Parathyroid adenoma (tissue), 2 donors: ENCODE measurements around the gene ZBTB45.

Experiments
- H2AFZ ChIP-seq: fragments of 300-600 bp; sonication (generic); one replicate; pipeline ENCODE4 v1.7.0; 2017; ENCODE audit warnings: antibody characterized with exemption, mild to moderate bottlenecking
- H3K27ac ChIP-seq: fragments of 300-600 bp; sonication (generic); one replicate; pipeline ENCODE4 v1.7.0; 2017
- H3K27me3 ChIP-seq: fragments of 300-600 bp; sonication (generic); one replicate; pipeline ENCODE4 v1.7.0; 2017; ENCODE audit warnings: low read length; ENCODE audit not compliant: control insufficient read depth, insufficient read depth
- H3K36me3 ChIP-seq: fragments of 300-600 bp; sonication (generic); one replicate; pipeline ENCODE4 v1.7.0; 2017; ENCODE audit warnings: low read length; ENCODE audit not compliant: control insufficient read depth, insufficient read depth
- H3K4me1 ChIP-seq: fragments of 300-600 bp; sonication (generic); one replicate; pipeline ENCODE4 v1.7.0; 2017; ENCODE audit warnings: control low read depth
- H3K4me2 ChIP-seq: fragments of 300-600 bp; sonication (generic); one replicate; pipeline ENCODE4 v1.7.0; 2017; ENCODE audit warnings: low read length
- H3K4me3 ChIP-seq: fragments of 300-600 bp; sonication (generic); one replicate; pipeline ENCODE4 v1.7.0; 2017; ENCODE audit warnings: low read depth, low read length
- H3K79me2 ChIP-seq: fragments of 300-600 bp; sonication (generic); one replicate; pipeline ENCODE4 v1.7.0; 2017; ENCODE audit warnings: control low read depth
- H3K9ac ChIP-seq: fragments of 300-600 bp; sonication (generic); one replicate; pipeline ENCODE4 v1.7.0; 2017; ENCODE audit warnings: mild to moderate bottlenecking
- H3K9me3 ChIP-seq: fragments of 300-600 bp; sonication (generic); one replicate; pipeline ENCODE4 v1.7.0; 2017; ENCODE audit warnings: low read length; ENCODE audit not compliant: control insufficient read depth
- TF ChIP-seq, protein P1 (sequence below): fragments of 300-600 bp; sonication (generic); IDR thresholded peaks from one replicate; pipeline ENCODE4 v1.7.0; 2017; ENCODE audit warnings: antibody characterized with exemption, mild to moderate bottlenecking
- donor health status: primary hyperparathyroidism.

The ZBTB45 gene

GRCh38 chr19:58554494-58555368, 35.1 kb upstream of the ZBTB45 start, which contains the start of gene CHMP2A:
Gene CHMP2A, minus strand, starts transcription at chr19:58555105. Its CDS starts 893 bp downstream, at chr19:58554212.
- H2AFZ ChIP-seq = peak within 1 kb of the TSS; percentile 78
- no peaks in the 10 kb centered on the region for H3K27me3 ChIP-seq
- H3K4me3 ChIP-seq = peak within 1 kb of the TSS; percentile 81
- peaks cover 42% of the 10 kb centered on the region for H3K79me2 ChIP-seq
- TF ChIP-seq, protein P1, sequence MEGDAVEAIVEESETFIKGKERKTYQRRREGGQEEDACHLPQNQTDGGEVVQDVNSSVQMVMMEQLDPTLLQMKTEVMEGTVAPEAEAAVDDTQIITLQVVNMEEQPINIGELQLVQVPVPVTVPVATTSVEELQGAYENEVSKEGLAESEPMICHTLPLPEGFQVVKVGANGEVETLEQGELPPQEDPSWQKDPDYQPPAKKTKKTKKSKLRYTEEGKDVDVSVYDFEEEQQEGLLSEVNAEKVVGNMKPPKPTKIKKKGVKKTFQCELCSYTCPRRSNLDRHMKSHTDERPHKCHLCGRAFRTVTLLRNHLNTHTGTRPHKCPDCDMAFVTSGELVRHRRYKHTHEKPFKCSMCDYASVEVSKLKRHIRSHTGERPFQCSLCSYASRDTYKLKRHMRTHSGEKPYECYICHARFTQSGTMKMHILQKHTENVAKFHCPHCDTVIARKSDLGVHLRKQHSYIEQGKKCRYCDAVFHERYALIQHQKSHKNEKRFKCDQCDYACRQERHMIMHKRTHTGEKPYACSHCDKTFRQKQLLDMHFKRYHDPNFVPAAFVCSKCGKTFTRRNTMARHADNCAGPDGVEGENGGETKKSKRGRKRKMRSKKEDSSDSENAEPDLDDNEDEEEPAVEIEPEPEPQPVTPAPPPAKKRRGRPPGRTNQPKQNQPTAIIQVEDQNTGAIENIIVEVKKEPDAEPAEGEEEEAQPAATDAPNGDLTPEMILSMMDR = no peak
- peak within 1 kb of the TSS; percentile 95 for H3K27ac ChIP-seq
- peaks cover 25% of the 10 kb centered on the region for H3K4me1 ChIP-seq
- H3K9me3 ChIP-seq = no peaks in the 10 kb centered on the region
- peak within 1 kb of the TSS; percentile 82 for H3K4me2 ChIP-seq
- no peaks in the 10 kb centered on the region for H3K36me3 ChIP-seq
- peak within 1 kb of the TSS; percentile 85 for H3K9ac ChIP-seq

DNA sequence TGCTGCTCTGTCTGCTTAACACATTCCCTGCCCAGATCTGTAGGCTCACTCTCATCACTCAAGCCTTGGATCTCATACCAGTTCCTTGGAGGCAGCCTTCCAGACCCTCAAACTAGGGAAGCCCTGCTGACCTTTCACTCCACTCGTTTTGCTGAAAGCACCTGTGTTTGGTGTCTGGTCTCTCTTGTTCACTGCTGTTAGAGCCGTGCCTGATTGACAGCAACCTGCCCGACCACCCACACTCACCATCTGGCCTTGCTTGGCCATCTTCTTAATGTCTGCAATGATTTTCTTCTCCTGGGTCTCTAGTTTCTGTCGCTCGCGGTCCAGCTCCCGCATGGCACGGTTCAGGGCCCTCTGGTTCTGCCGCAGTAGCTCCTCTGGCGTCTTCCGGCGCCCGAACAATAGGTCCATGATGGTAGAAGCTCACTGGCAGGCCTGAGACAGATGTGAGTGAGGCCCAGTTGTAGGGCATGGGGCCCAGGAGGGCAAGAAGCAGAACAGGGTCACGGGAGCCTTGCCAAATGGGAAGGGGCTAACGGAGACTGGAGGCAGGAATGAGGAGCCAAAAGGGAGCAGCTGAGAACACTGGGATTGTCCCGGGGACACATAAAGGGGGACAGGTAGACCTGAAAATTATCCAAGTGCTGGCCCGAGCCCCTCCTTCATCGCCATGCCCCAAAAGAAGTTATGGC, 34.3 kb upstream of the ZBTB45 start:
- Histone ChIP-seq H2AFZ (peak overlapping the region; percentile 78), H3K4me3 (peak overlapping the region; percentile 81), H3K27me3 (no peaks in the 10 kb centered on the region), H3K27ac (peak overlapping the region; percentile 95), H3K36me3 (no peaks in the 10 kb centered on the region), H3K9me3 (no peaks in the 10 kb centered on the region), H3K79me2 (peaks cover 46% of the 10 kb centered on the region), H3K9ac (peak overlapping the region; percentile 85), H3K4me1 (peaks cover 23% of the 10 kb centered on the region), H3K4me2 (peak overlapping the region; percentile 82)
- TF ChIP-seq, protein P1 = no peak

GRCh38 chr19:58552655-58553054, 33.0 kb upstream of the ZBTB45 start:
- H3K27ac ChIP-seq = no peak overlapping the region
- peaks cover 47% of the 10 kb centered on the region for H3K79me2 ChIP-seq
- H3K36me3 ChIP-seq = no peaks in the 10 kb centered on the region

DNA sequence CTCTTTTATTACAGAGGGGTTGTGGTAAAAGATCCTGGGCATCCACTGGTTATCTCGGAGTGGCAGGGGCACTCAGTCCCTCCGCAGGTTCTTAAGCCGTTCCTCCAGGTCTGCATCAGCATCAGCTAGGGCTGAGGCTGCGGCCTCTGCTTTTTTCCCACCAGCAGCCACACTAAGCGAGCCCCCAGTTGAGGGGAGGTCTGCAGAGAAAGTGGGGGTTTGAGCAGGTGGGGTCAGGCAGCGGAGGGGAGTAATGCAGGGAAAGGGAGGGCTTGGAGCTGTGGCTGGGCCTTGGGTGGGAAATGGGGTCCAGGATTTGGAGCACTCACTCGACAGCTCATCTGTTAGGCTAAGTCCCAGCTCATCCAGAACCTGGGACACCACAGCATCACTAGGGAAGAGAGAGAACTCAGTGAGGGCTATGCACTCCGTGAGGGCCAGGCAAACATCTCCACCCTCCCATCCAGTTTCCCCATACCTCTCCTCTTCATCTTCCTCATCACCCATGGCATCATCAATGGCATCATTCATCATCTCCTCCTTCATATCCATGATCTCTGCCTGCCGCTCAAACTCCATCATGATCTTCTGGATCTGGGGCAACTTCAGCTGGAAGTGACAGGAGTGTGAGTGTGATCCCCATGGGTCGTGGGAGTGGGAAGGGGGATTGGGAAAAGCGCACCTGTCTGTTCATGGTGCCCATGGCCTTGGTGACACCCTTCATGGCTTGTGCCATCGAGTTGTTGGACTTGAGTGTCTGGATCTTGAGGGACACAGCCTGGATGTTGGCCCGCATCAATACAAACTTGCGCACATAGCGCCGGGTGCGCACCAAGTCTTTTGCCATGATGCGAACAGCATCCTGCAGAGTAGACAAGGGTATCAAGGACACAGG, 32.2 kb upstream of the ZBTB45 start:
- H3K4me3 ChIP-seq = no peak overlapping the region
- H3K79me2 ChIP-seq = peaks cover 45% of the 10 kb centered on the region
- TF ChIP-seq, protein P1 = no peak
- no peak overlapping the region for H3K9ac ChIP-seq
- H3K4me1 ChIP-seq = peaks cover 24% of the 10 kb centered on the region
- H3K9me3 ChIP-seq = no peaks in the 10 kb centered on the region
- no peaks in the 10 kb centered on the region for H3K27me3 ChIP-seq
- H3K36me3 ChIP-seq = no peaks in the 10 kb centered on the region
- no peak overlapping the region for H3K27ac ChIP-seq
- H3K4me2 ChIP-seq = no peak overlapping the region
- no peak overlapping the region for H2AFZ ChIP-seq

More at GRCh38 chr19:58552655-58553054, 33.0 kb upstream of the ZBTB45 start:
- TF ChIP-seq, protein P1 = no peak
- no peaks in the 10 kb centered on the region for H3K27me3 ChIP-seq
- no peak overlapping the region for H2AFZ ChIP-seq
- no peak overlapping the region for H3K9ac ChIP-seq
- H3K9me3 ChIP-seq = no peaks in the 10 kb centered on the region
- peaks cover 23% of the 10 kb centered on the region for H3K4me1 ChIP-seq
- H3K4me3 ChIP-seq = no peak overlapping the region
- no peak overlapping the region for H3K4me2 ChIP-seq
